A549 (cell line): ENCODE data around the gene MAFF.

Experiments
- CTCF ChIP-seq: fragments of >200 bp; sonication (Bioruptor Twin); formaldehyde crosslinking; IDR thresholded peaks from 3 replicates; pipeline ENCODE4 v1.5.1; 2016
- POLR2A ChIP-seq: IDR thresholded peaks from 2 replicates; pipeline ENCODE4 v1.6.1; 2012; ENCODE audit warnings: mild to moderate bottlenecking, low read length
- RAD21 ChIP-seq, 2 experiments: fragments of >200 bp in 1 of 2; sonication (Bioruptor Twin) in 1 of 2; formaldehyde crosslinking in 1 of 2; IDR thresholded peaks in 1 of 2; conservative IDR thresholded peaks in 1 of 2; 2 replicates in 1 of 2; 3 replicates in 1 of 2; pipeline ENCODE4 v1.6.1; 2012 to 2018; ENCODE audit warnings: inconsistent platforms in 1 of 2
- ZFP36 ChIP-seq: fragments of 450-650 bp; IDR thresholded peaks from 2 replicates; pipeline ENCODE4 v1.6.1; 2014; ENCODE audit warnings: borderline replicate concordance; ENCODE audit not compliant: partially characterized antibody

DNA sequence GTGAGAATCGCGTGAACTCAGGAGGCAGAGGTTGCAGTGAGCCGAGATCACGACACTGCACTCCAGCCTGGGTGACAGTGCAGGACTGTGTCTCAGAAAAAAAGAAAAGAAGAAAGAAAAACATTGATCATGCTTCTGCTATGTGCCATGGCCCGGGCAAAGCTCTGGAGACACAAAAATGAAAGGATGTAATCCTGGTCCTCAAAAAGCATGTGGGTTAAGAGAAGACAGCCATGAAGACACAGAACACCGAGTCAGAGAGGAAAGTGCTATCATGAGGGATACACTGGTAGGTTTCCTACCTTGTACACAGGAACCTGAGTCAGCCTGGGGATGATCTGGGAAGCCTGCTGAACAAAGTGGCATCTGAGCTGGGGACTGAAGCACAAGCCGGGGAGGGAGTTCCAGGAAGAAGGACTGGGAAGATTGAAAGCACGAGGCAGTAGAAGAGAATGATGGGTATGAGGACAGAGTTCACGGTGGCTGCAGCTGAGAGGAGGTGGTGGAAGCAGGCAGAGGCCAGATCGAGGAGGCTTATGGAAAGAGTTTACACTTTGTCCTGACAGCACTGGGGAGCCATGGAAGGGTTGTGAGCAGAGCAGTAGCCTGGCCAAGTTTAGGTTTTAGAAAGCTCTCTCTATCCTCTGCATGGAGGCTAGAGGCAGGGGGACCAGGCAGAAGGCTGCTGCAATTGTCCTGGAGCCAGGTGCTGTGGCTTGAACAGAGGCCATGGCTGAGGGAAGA is 9.9 kb upstream of the MAFF start:
- TF ChIP-seq CTCF, result no peak
- TF ChIP-seq POLR2A, result no peak
- TF ChIP-seq RAD21 (conservative IDR thresholded peaks at IDR 0.05 in 1 of 2, IDR thresholded peaks at IDR 0.05 in 1 of 2), result no peak
- TF ChIP-seq ZFP36, result no peak
